ENCODE results near the gene SND1.
"Not testable (repeated sequence)": the region's sequence is repeated elsewhere in the genome, so short reads cannot be mapped to it uniquely, and the experiment has no call there.

Gene SND1

GRCh38 chr7:127957886-127958285, 305.9 kb downstream of the SND1 start:
- Histone ChIP-seq H3K27me3 (replicated peaks) (no peaks in the 10 kb centered on the region), H3K27ac (no peak overlapping the region), H3K4me3 (ENCODE audit: low read depth, low read length) (no peak overlapping the region), H3K36me3 (replicated peaks) (peaks cover 4% of the 10 kb centered on the region)
- DNase-seq, result no peak
- in situ Hi-C loops (cut with HindIII; ENCODE audit: low pct_ligation_motif_present, low sequenced_read_pairs), result no loop called here
- TF ChIP-seq CTCF (IDR thresholded peaks at IDR 0.05; ENCODE audit: low read depth, low read length, missing control alignments), result no peak

- in situ Hi-C loops (cut with HindIII; ENCODE audit: low pct_ligation_motif_present, low sequenced_read_pairs), result no loop called here
- TF ChIP-seq CTCF (IDR thresholded peaks at IDR 0.05; ENCODE audit: low read depth, low read length, missing control alignments), result no peak
- DNase-seq, result no peak
- peaks cover 4% of the 10 kb centered on the region for H3K36me3 ChIP-seq (replicated peaks)
- H3K4me3 ChIP-seq (ENCODE audit: low read depth, low read length), result no peak overlapping the region
- H3K27ac ChIP-seq, result no peak overlapping the region
- no peaks in the 10 kb centered on the region for H3K27me3 ChIP-seq (replicated peaks)
These were observed 307.8 kb downstream of the SND1 start for GRCh38 chr7:127959770-127960169.

GRCh38 chr7:127961786-127962453, 309.9 kb downstream of the SND1 start:
- TF ChIP-seq CTCF (IDR thresholded peaks at IDR 0.05; ENCODE audit: low read depth, low read length, missing control alignments), result no peak
- in situ Hi-C loops (cut with HindIII; ENCODE audit: low pct_ligation_motif_present, low sequenced_read_pairs), result no loop called here
- H3K36me3 ChIP-seq (replicated peaks), result peaks cover 4% of the 10 kb centered on the region

GRCh38 chr7:127962589-127963361, 310.8 kb downstream of the SND1 start:
- H3K36me3 ChIP-seq (replicated peaks), result peaks cover 4% of the 10 kb centered on the region
- no peak for DNase-seq
- in situ Hi-C loops (cut with HindIII; ENCODE audit: low pct_ligation_motif_present, low sequenced_read_pairs), result no loop called here
- H3K4me3 ChIP-seq (ENCODE audit: low read depth, low read length), result no peak overlapping the region
- no peak for TF ChIP-seq CTCF (IDR thresholded peaks at IDR 0.05; ENCODE audit: low read depth, low read length, missing control alignments)
- H3K27ac ChIP-seq, result no peak overlapping the region
- H3K27me3 ChIP-seq (replicated peaks), result no peaks in the 10 kb centered on the region

More at GRCh38 chr7:127961786-127962453, 309.9 kb downstream of the SND1 start:
- no peaks in the 10 kb centered on the region for H3K27me3 ChIP-seq (replicated peaks)
- no peak overlapping the region for H3K27ac ChIP-seq
- DNase-seq, result no peak
- H3K4me3 ChIP-seq (ENCODE audit: low read depth, low read length), result no peak overlapping the region

GRCh38 chr7:127963850-127964249, 311.9 kb downstream of the SND1 start:
- H3K36me3 ChIP-seq (replicated peaks); H3K27me3 ChIP-seq (replicated peaks); H3K27ac ChIP-seq; DNase-seq; in situ Hi-C loops (cut with HindIII; ENCODE audit: low pct_ligation_motif_present, low sequenced_read_pairs); H3K4me3 ChIP-seq (ENCODE audit: low read depth, low read length): not testable (repeated sequence)

GRCh38 chr7:127967281-127967680, 315.3 kb downstream of the SND1 start:
- TF ChIP-seq CTCF (IDR thresholded peaks at IDR 0.05; ENCODE audit: low read depth, low read length, missing control alignments), result no peak
- Histone ChIP-seq H3K27ac (no peak overlapping the region), H3K4me3 (ENCODE audit: low read depth, low read length) (no peak overlapping the region), H3K27me3 (replicated peaks) (no peaks in the 10 kb centered on the region), H3K36me3 (replicated peaks) (no peaks in the 10 kb centered on the region)
- in situ Hi-C loops (cut with HindIII; ENCODE audit: low pct_ligation_motif_present, low sequenced_read_pairs), result no loop called here
- no peak for DNase-seq
